Stimulated activated CD4-positive, alpha-beta T cell treated with anti-CD3 and anti-CD28 coated beads, Interleukin-2, amount 100 ng/mL, for 24 hours (primary cell): Measurements from ENCODE around the gene TAL1.

ENCODE experiments used
- DNase-seq, 2 donors: peaks; one replicate each; pipeline ENCODE4 v3.0.0-alpha.2; 2020

TAL1 gene

DNA sequence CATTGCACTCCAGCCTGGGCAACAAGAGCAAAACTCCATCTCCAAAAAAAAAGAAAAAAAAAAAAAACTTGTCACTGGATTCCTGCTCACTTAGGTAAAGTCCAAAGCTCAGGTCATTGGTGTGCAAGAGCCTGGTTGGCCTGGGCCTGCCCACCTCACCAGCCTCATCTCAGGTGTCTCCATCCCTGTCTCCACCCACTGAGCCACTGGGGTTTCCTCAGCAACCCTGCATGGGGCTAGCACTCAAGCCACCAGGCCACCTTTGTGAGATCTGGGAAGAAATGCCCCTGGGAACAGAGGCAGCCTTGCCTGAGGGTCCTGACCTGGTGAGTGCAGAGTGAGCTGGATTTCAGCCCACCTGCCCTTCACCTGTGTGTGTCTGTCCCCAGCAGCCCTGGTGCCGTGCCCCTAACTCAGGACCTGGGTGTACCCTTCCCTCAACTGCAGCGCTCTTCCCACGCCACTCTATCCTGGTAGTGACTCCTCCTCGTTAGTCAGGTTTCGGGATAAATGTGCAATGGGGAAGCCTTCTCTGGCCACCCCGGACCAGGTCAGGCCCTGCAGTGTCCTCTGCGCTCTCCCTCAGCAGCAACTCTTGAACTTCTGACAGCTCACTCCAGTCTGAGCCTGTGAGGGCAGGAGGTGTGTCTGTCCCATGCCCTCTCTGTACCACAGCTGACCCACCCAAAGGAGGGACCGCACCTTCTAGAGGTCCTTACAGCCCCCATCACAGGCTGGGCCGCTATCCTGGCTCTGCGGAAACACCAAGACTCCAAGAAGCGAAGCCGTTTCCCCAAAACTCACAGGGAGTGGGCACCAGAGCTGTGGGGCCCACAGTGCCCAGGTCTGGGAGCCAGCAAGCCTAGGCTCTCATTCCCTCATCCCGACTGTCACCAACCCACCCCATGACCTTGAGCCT is 45.5 kb downstream of the TAL1 start:
- DNase-seq: no peak

DNA sequence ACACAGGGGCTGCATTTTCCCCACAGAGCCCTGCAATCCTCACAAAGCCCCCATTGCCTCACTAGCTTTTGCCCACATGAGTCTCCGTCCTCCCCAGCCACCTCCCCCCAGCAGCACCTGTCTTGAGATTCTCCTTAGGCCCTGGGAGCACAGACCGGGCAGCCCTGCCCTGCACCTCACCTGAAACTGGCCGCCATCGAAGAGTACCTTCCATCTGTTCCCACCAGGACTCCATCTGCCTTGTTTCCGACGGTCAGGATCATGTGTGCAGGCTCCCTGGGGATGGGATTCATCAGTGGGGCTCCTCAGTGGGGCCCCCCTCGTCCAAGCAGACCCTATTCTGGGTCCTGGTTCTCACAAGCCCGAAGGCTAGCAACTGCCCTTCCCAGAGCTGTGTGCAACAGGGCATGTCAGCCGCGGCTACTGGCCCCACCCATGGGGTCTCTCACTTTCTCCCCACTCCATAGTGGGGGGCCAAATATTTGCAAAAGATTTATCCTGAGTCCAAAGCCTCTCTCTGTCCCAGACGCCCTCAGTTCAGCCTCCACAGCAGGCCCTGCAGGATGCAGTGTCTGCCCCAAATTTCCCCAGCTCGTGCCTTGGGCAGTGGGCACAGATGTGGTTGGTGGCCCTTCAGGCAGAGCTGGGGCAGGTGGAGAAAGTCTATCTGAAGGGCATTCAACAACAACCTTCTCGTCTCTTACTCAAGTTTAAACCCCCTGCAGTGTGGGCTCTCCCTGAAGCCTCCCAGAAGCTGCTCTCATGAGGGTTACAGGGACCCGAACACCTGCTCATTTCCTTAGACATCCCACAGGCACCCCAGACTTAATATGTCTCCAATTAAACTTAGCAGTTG is 47.0 kb downstream of the TAL1 start:
- DNase-seq: no peak

DNA sequence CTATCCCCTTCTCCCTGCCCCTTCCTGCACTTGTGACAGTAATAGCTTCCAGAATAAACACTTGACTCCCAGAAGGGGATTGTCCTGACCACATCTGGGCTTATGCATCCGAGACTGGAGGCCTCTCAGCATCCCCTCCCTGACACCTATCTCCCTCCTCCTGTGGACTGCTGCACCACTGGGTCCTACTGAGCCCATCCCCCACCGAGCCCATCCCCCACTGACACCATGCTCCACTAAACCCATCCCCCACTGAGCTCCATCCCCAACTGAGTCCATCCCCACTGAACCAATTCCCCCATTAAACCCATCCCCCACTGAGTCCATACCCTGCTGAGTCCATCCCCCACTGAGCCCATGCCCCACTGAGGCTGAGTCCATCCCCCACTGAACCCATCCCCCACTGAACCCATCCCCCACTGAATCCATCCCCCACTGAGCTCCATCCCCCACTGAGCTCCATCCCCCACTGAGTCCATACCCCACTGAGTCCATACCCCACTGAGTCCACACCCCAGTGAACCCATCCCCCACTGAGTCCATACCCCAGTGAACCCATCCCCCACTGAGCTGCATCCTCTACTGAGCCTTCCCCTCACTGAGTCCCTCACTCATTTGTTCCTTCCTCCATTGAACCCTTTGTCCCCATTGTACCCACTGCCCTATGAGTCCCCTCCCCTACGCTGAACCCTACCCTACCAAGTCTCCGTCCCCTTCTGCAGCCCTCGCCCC is 47.8 kb downstream of the TAL1 start:
- no peak for DNase-seq

DNA sequence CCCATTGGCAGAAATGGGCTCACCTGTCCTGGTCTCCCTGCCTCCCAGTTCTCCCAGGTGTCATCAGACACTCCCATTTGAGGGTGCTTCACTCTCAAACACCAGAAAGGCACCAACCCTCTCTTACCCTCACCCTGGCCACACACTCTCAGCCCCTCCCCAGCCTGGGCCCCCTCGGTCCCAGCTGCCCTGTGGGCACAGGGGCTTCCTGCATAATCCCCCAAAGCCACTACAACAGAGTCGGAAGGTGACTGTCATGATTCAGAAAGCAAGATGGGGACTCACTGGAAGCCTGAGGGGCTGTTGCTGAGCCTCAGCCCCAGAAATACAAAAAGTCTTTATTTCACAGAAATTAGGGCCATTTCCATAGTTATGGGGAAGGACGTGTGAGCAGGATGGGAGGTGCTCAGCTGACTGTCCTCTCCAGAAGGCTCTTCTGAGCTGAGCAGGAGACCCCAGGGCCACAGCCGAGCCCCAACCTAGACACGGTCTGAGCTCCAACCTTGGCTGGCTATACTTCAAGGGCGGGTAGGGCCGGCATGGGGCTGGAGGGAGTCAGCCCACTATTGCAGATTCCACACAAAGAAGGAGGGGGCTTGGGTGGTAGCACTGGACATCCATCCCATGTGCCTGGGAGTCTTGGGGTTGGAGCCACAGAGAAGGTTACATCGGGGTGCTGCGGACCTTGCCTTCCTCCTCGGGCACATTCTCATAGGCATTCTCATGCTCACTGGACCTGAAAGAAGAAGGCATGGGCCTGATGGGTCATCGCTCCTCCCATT is 48.5 kb downstream of the TAL1 start:
- no peak for DNase-seq

DNA sequence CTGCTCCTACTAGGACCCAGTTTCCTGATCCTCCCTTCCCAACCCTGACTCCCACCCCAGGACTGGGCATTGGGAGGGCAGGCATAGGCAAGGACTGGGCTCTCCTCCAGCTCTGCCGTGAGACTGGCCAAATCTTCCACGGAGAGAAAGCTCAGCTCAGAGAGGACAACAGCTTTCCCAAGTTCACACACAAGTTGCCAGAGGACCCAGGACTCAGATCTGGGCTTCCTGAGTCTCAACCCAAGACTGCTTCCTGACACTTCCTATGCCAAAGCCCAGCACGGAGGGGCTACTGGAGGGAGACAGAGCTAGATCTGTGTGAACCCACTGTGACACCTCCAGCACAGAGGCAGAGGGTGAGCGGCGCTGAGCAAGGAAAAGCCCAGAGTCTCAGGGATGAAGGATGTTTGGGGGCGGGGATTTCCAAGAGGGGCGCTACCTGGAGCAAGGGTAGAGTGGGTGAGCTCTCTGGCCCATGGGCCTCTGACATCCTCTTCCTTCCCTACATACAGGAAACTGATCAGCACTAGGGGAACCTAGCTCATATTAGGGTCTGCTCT is 49.3 kb downstream of the TAL1 start:
- DNase-seq: no peak

DNA sequence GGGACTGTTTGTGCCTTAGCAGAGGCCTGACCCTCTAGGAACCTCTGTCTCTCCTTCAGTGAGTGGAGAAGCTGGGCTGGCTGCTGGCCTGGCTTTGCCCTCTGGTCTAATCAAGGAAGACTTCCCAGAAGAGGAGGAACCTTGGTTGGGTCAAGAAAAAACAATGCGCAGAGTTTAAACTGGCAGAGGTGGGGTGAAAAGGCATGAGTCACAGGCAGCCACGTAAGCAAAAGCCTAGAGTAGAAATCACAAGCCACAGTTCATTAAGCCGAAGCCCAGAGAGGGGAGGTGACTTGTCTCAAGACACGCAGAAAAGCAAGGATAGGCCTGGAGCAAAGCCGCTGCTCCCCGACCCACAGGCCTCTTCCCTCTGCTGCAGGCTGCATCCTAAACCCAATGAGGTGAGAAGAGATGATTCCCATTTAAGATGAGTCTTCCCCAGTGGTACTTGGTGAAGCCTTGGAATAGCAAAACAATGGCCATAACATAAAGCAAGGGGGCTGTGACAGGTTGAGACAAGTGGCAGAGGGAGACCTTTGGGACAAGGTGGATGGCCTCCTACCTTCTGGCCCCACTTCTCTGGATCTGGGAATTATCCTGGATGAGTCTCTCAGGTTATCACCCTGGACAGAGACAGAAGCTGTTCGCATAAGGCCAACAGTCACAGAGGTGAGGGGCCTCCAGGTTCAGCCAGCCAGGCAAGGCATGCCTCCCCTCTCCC is 49.9 kb downstream of the TAL1 start:
- DNase-seq: no peak

DNA sequence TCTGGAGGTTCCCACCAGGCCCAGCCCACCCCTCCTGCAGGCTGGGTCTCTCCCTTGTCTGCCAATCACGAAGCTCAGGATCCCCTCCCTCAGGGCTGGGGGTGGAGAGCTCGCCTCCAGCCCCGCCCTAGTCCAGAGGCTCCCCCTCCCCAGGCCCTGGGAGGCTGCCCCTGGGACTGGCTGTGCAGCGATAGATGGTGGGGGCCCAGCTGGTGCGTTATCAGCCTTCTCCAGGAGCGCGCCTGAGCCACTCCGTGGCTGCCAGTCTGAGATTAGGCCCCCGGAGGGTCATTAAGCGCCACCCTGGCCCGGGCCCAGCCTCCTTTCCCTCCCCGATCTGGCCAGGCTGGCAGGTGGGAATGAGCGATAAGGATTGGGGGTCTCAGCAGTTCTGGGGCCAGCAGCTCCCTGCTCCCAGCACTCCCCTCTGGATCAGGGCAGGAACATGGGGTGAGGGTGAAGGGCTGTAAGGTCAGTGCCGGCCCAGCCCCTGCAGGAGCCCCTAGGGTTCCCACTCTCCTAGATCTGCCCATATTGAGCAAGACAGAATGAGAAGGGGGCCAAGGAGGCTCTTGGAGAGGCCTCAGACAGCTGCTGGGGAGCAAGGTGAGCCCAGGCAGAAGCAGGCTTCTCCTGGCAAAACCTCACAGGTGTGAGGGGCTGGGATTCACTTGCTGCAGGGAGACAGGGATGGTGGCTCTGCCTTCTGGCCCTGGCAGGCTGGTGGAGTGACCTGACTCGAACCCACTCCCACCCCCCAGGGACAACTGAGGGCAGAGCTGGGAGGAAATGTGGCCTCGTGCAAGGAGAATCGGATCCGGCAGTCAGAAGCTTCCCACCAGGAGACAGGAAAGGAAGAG is 50.7 kb downstream of the TAL1 start:
- DNase-seq: no peak

DNA sequence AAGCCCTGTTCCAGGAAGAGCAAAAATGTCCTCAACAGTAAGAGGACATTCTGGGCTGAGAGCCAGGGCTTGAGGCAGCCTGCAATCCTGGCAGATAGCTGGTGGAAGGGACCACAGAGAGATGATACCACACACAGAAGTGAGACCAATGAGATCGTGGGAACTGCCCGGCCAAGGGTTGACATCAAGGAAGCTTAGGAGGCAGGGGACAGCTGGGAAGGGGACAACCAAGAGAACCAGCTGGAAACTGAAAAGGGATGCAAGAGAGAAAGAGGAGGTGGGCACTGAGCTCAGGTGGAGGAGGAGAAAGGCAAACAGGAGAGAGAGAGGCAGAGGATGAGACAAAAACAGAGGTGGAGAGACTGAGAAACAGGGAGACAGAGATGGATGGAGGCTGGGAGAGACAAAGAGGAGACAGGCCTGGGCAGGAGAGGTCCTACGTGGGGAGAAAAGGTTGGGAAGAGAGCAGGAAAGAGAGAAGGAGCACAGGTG is 51.4 kb downstream of the TAL1 start:
- no peak for DNase-seq

DNA sequence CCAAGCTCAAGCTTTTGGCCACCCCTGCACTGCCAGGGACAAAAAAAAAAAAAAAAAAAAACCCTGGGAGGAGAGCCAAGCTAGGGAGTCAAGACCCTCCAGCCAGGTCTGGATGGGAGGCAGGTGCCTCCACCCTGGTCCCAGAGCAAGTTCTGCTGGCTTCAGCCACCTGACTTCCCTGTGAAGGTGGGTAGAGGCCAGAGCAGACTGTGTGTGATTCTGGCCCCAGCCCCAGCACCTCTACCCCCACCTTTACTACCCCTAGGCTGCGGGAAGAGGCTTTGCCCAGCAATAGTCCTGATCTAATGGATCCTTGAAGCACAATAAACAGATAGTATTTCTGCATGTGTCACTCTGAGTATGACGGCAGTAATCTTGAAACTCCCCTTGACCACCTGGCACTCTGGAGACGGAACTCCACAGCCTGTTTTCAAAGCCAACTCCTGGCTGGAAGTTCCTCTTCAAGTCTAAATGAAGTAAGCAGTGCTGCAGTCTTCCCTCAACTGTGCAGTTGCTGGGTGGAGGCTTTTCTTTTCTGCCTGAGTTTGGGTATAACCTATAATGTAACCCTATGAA is 51.9 kb downstream of the TAL1 start:
- DNase-seq: no peak

DNA sequence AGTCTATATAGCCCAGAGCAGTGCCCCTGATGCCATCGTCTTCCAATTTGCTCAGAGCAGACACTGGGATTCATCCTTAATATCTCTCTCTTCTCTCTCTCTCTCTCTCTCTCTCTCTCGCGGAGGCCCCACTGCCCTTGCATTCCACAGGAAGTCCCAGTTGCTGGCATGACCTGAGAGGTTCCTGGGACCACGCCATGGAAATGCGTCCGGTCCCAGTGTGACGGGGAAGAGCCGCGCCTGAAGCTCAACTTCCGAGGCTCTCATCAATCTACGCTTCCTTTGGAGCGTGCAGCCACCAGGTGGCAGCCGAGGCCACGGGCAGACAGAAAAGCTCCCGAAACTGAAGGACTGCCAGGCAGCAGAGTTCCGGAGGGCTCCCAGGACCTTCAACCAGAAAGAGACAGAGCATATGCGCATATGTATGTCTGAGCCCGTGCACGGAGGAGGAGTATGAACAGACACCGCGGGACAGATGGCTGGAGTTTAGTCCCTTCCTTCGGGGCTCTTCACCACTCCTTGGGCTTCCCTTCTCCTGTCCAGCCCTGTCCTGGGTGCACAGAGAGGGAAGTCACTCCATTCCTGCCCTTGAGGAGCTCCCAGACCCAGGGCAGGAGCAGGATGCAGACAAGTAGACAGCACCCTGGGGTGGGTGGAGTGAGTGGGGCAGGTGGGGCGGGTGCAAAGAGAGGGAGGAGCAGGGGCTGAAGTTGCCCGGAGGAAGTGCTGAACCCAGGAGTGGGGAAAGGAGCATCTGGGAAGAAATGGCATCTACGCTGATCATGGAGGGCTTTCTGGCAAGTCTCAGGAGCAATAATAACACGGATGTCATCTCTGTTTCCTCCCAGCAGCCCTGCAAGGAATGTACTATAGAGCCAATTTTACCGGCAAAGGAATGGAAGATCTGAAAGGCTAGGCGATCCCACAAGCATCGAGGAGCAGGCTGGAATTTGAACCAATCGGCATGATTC is 52.7 kb downstream of the TAL1 start:
- DNase-seq: peak; percentile 80 to 88

DNA sequence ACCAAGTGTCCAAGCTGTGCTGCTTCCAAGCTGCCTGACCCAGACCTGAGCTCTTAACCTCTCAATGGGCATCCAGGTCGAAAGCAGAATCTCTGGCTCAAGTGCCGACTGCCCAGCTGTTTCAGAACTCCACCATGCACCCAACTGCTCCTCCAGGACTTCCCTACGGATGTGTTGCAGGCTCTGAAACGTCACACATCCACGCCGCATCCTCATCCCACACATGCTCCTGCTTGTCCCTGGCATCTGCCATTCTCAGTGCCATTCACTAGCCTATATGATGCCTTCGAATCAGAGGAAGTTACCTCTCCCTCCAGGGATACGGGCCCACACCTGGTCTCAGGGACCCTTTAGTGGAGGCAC is 53.4 kb downstream of the TAL1 start:
- no peak for DNase-seq

DNA sequence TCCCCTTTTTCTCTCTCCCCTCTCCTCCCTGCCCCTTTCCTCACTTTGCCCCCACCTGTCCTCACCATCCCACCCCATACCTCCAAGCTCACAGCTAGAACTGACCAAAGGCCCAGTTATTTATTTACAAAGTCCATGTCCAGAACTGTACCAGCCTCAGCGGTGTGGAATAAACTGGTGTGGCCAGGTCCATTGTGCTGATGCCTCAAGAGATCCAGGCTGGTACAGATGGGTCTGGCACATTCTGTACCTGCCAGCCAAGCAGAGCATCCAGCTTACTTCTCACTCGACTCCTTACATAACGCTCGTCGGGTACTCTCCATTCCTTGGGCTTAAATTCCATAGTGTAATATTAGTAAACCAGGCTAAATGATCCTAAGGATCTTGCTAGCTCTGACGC is 54.0 kb downstream of the TAL1 start:
- no peak for DNase-seq

DNA sequence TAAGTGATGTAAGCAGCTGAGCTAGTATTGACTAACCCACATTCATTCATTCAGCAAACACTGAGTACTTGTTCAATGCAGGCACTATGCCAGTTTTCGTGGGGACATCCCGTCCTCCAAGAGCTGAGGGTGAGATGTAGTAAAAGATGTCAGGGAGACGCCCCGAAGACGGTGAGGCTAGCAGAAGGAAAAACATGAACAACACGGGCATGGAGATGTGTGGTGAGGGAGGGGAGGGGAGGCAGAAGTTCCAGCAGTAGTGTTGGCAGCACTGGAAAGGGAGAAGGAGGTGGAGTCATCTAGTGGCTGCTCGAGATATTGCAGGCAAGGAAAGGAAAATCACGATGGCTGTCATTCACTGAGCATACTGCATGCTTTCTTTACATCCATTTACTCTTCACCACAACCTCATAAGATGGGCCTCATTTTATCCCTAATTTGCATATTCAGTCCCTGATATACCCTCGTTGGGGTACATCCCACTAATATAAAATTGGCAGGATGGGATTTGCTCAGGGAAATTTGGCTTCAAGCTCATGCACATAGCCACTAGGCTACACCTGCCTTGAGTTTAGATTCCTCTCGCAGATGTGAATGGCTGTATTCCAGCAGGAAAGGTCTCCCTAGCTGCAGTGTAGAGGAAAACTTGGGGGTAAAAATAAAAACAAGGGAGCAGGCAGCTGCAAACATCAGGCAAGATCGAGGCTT is 56.6 kb downstream of the TAL1 start:
- DNase-seq: peak; percentile 56 to 58

DNA sequence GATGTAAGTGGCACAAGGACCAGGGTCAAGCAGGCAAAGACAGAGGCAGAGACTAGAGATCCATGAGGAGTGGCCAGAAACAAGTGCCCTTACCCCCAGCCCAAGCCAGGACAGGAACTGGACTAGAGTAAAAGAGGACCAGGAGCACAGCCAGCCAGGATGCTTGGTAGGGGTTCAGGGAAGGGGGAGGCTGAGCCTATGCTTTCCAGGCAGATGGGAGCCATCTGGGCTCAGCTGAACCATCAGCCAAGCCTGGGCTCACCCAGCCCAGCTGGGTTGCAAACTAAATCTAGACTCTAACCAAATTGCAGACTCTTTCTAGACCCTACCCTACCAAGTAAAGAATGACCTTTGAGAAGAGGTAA is 57.4 kb downstream of the TAL1 start:
- DNase-seq: no peak

DNA sequence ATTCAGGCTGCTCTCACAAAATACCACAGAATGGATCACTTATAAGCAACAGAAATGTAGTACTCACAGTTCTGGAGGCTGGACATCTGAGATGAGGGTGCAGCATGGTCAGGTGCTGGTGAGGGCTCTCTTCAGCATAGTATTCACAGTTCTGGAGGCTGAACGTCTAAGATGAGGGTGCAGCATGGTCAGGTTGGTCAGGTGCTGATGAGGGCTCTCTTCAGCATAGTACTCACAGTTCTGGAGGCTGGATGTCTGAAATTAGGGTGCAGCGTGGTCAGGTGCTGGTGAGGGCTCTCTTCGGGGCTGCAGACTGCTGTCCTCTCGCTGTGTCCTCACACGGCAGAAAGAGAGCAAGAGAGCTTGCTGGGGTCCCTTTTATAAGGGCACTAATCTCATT is 59.2 kb downstream of the TAL1 start:
- no peak for DNase-seq
